Measurements from ENCODE around the gene IL16.
"Not testable (repeated sequence)": the region's sequence is repeated elsewhere in the genome, so short reads cannot be mapped to it uniquely, and the experiment has no call there.

IL16 gene

GRCh38 chr15:81196576-81197254 lies at the start of gene IL16:
Gene IL16 (plus strand): TSS chr15:81196879. CDS start chr15:81225400, 28,521 bp downstream.
- DNase-seq, result no peak

- no peak for DNase-seq
Measured at GRCh38 chr15:81151389-81151788, 45.3 kb upstream of the IL16 start.

- no peak for DNase-seq
Measured at GRCh38 chr15:81152339-81152738, 44.3 kb upstream of the IL16 start.

- DNase-seq, result no peak
Measured at GRCh38 chr15:81152799-81153198, 43.9 kb upstream of the IL16 start.

GRCh38 chr15:81155375-81156218 lies 41.1 kb upstream of the IL16 start:
- peak; percentile 8 for DNase-seq

- no peak for DNase-seq
Measured at GRCh38 chr15:81156324-81156723, 40.4 kb upstream of the IL16 start.

GRCh38 chr15:81157195-81157938 lies 39.3 kb upstream of the IL16 start:
- DNase-seq, result no peak

GRCh38 chr15:81157939-81158223 lies 38.8 kb upstream of the IL16 start:
- no peak for DNase-seq

- DNase-seq, result not testable (repeated sequence)
Measured at GRCh38 chr15:81158561-81158960, 38.1 kb upstream of the IL16 start.

- DNase-seq, result peak; percentile 68
Measured at GRCh38 chr15:81160312-81161159, 36.1 kb upstream of the IL16 start.

- no peak for DNase-seq
Measured at GRCh38 chr15:81161160-81161673, 35.5 kb upstream of the IL16 start.

GRCh38 chr15:81161851-81162250 lies 34.8 kb upstream of the IL16 start:
- DNase-seq, result no peak

- DNase-seq, result no peak
Measured at GRCh38 chr15:81163961-81164800, 32.5 kb upstream of the IL16 start.

- DNase-seq, result no peak
Measured at GRCh38 chr15:81165535-81165934, 31.1 kb upstream of the IL16 start.

GRCh38 chr15:81166636-81167305 lies 29.9 kb upstream of the IL16 start:
- DNase-seq, result no peak

- no peak for DNase-seq
Measured at GRCh38 chr15:81168131-81168526, 28.6 kb upstream of the IL16 start.

- no peak for DNase-seq
Measured at GRCh38 chr15:81168644-81169043, 28.0 kb upstream of the IL16 start.

GRCh38 chr15:81170511-81170910 lies 26.2 kb upstream of the IL16 start:
- DNase-seq, result no peak

- no peak for DNase-seq
Measured at GRCh38 chr15:81171286-81171685, 25.4 kb upstream of the IL16 start.

- DNase-seq, result no peak
Measured at GRCh38 chr15:81174125-81174791, 22.4 kb upstream of the IL16 start.
